CD4-positive, alpha-beta memory T cell (primary cell): ENCODE data around the gene GMCL2. TPM values are rescaled to one million over a fixed set of nuclear protein-coding genes. Genes with fewer than 3 reads are reported as not detected.
A peak's percentile ranks its signal among the peaks of the same experiment; 100 is the strongest.
"Not testable (repeated sequence)": the region's sequence is repeated elsewhere in the genome, so short reads cannot be mapped to it uniquely, and the experiment has no call there.

Source experiments
- CTCF ChIA-PET: fragments of 350-600 bp; sonication (Branson Sonifier 250); formaldehyde crosslinking; loops from one replicate; lab custom pipeline; 2021; ENCODE audit warnings: inconsistent platforms; ENCODE audit not compliant: partially characterized antibody; lab: Charles Lee
- POLR2A ChIA-PET: fragments of 350-600 bp; sonication (Branson Sonifier 250); formaldehyde crosslinking; loops from one replicate; lab custom pipeline; 2021; ENCODE audit not compliant: partially characterized antibody; lab: Charles Lee
- DNase-seq, 5 donors: peaks; one replicate each; pipeline versions ENCODE4 v3.0.0 to v3.0.0-alpha.2; 2020 to 2022; ENCODE audit warnings: mixed read lengths in 1 of 5
- H3K27ac ChIP-seq: one replicate; pipeline ENCODE4 v1.7.0; 2013; ENCODE audit warnings: low read depth, low read length
- H3K27me3 ChIP-seq: 2 replicates; pipeline ENCODE4 v1.7.0; 2013; ENCODE audit warnings: mild to moderate bottlenecking, low read length, moderate library complexity; ENCODE audit not compliant: insufficient read depth
- H3K36me3 ChIP-seq: 2 replicates; pipeline ENCODE4 v1.7.0; 2013; ENCODE audit warnings: mild to moderate bottlenecking, low read length, moderate library complexity; ENCODE audit not compliant: insufficient read depth
- H3K4me1 ChIP-seq: 2 replicates; pipeline ENCODE4 v1.7.0; 2013; ENCODE audit warnings: mild to moderate bottlenecking, low read length, moderate library complexity; ENCODE audit not compliant: insufficient read depth
- H3K4me3 ChIP-seq, 2 donors: one replicate each; pipeline ENCODE4 v1.7.0; 2013; ENCODE audit warnings: low read length in 2 of 2, mild to moderate bottlenecking in 1 of 2
- H3K9me3 ChIP-seq, 2 donors: one replicate each; pipeline ENCODE4 v1.7.0; 2013; ENCODE audit warnings: low read length in 2 of 2, control low read depth in 1 of 2; ENCODE audit not compliant: control insufficient read depth in 1 of 2
- H3K27ac Mint-ChIP-seq, 7 donors: one replicate each; pipeline ENCODE4 v1.8.0; 2020 to 2021; ENCODE audit warnings: mixed read lengths in 7 of 7, mild to moderate bottlenecking in 6 of 7, inconsistent platforms in 3 of 7, moderate library complexity in 3 of 7
- H3K27me3 Mint-ChIP-seq, 2 donors: one replicate each; pipeline ENCODE4 v1.8.0; 2020 to 2021; ENCODE audit warnings: mixed read lengths in 2 of 2
- H3K36me3 Mint-ChIP-seq, 2 donors: one replicate each; pipeline ENCODE4 v1.8.0; 2020 to 2021; ENCODE audit warnings: mixed read lengths in 2 of 2, inconsistent platforms in 1 of 2, mild to moderate bottlenecking in 1 of 2
- H3K4me1 Mint-ChIP-seq, 4 donors: one replicate each; pipeline ENCODE4 v1.8.0; 2020 to 2021; ENCODE audit warnings: mixed read lengths in 4 of 4, mild to moderate bottlenecking in 1 of 4
- H3K4me3 Mint-ChIP-seq, 8 donors: one replicate each; pipeline ENCODE4 v1.8.0; 2020 to 2021; ENCODE audit warnings: mixed read lengths in 8 of 8, mild to moderate bottlenecking in 7 of 8, moderate library complexity in 6 of 8, inconsistent platforms in 3 of 8
- H3K9me3 Mint-ChIP-seq, 8 donors: one replicate each; pipeline ENCODE4 v1.8.0; 2020 to 2021; ENCODE audit warnings: mixed read lengths in 8 of 8, mild to moderate bottlenecking in 5 of 8, inconsistent platforms in 3 of 8, moderate library complexity in 1 of 8
- intact Hi-C: fragments of 100-400 bp; cut with micrococcal nuclease; formaldehyde crosslinking; loops from one replicate; pipeline ENCODE4 v1.15.1; 2023
- polyA plus RNA-seq, 2 donors: library from polyadenylated mRNA; unstranded; fragments of 300-500 nt; fragmentation: Illumina TruSeq; gene quantifications; one replicate each; pipeline ENCODE4 v1.2.3, GENCODE V29; 2021
- total RNA-seq, 2 experiments: library from RNA; stranded (reverse); gene quantifications; one replicate each; pipeline ENCODE4 v1.2.3, GENCODE V29; 2021

GMCL2 gene
- total and polyA plus RNA-seq, 4 experiments from 2014 or later = not detected

DNA sequence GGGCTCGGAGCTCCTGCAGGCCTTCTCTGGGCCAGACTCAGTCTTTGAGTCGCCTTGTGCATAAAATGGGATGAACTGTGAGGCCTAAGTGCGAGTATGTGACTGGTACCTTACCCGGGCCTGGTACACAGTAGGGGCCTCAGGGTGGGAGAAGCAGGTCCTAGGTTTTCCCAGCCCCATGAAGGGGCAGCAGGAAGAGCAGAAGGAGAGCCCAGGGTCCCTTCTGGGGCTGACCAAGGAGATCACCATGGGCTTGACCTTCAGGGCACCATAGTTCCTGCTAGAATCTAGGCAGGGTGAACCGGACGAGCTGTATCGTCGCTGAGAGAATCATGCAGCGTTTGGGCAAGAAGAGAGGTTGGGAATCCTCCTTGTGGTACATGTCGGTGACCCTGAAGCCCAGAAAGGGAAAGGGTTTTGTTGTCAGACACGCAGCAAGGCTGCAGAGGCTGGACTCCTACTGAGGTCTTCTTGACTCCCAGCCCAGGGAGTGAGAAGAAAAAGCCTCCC lies 45.8 kb upstream of the GMCL2 start:
- peak overlapping the region; percentile 82 for H3K27ac ChIP-seq
- peaks cover 18 to 69% (median 56%) of the 10 kb centered on the region in 4 donors for H3K4me1 Mint-ChIP-seq
- H3K27me3 Mint-ChIP-seq = no peaks in the 10 kb centered on the region
- H3K36me3 ChIP-seq = peaks cover 23% of the 10 kb centered on the region
- intact Hi-C loops = loop anchor here (1.0 to 10.0 kb wide), 2 partner anchors 29 to 392 kb away; partner anchors contain the start of genes CLK4 and HNRNPAB
- H3K9me3 Mint-ChIP-seq = no peaks in the 10 kb centered on the region
- POLR2A ChIA-PET = interaction anchor here (1.0 to 7.7 kb wide), 3 partner anchors 16 to 1099 kb away, joined by 3 to 72 read pairs (median 9); partner anchors contain the start of gene HNRNPAB
- peaks cover 56% of the 10 kb centered on the region for H3K4me1 ChIP-seq
- no peaks in the 10 kb centered on the region for H3K27me3 ChIP-seq
- H3K27ac Mint-ChIP-seq = peak overlapping the region; percentile 68 to 94 (median 87)
- peak overlapping the region; percentile 58 to 81 (median 72) for H3K4me3 Mint-ChIP-seq
- no peak for DNase-seq
- no peaks in the 10 kb centered on the region for H3K9me3 ChIP-seq
- peak overlapping the region in 1 of 2 donors; percentile 62 for H3K4me3 ChIP-seq
- peaks cover 22 to 35% of the 10 kb centered on the region in 2 donors for H3K36me3 Mint-ChIP-seq
- CTCF ChIA-PET = interaction anchor here (1.3 kb wide), 1 partner anchor 19 kb away, joined by 3 read pairs; no protein-coding TSS in a partner anchor

DNA sequence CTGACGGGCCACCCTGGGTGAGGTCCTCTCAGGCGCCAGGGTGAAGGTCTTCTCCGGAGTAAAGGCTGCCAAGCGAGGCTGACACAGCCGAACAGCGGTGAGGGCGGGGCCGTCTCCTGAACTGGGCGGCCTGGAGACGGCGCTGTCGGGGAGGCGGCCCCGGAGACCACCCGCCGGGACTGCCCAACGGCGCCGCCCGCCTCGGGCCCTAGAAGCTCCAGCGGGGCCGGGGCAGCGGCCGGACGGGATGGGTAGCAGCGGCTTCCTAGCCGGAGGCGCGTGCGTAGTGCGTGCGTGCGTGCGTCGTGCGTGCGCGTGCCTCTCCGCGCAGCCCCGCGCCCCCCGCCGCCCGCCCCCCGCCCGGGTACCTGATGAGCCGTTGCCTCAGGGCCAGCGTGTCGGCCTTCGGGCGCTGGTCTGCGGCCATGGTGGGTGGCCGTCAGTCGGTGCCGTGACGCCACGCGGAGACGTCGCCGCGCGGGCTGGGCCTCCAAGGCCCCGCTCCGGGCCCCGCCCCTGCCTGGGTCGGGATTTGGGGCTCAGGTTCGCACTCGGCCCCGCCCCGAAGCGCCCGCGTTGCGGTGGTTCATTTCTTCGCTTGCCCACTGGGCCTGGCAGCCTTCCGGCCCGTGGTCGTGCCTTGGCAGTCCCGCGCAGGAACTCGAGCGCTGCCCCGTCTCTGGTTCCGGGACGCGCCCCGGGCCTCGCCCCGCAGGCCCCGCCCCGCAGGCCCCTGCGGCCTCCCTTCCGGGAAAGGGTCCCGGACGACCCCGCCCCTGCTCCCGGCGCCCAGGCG lies 45.2 kb upstream of the GMCL2 start, which contains the start of gene PHYKPL:
Gene PHYKPL, minus strand, starts transcription at position 679 of the 796 bp plus-strand sequence. Its CDS starts 252 bp downstream, at position 427.
- H3K4me3 ChIP-seq = peak within 1 kb of the TSS; percentile 62 to 74
- ChIA-PET POLR2A (interaction anchor here (0.5 to 7.7 kb wide), 5 partner anchors 10 to 1230 kb away, joined by 3 to 72 read pairs (median 3); partner anchors contain the start of gene HNRNPAB), CTCF (interaction anchor here (1.3 kb wide), 1 partner anchor 19 kb away, joined by 3 read pairs; no protein-coding TSS in a partner anchor)
- Mint-ChIP-seq H3K36me3 (peaks cover 29 to 42% of the 10 kb centered on the region in 2 donors), H3K27me3 (no peaks in the 10 kb centered on the region), H3K27ac (peak within 1 kb of the TSS; percentile 87 to 95 (median 91)), H3K9me3 (no peaks in the 10 kb centered on the region), H3K4me1 (peaks cover 25 to 74% (median 56%) of the 10 kb centered on the region in 4 donors), H3K4me3 (peak within 1 kb of the TSS; percentile 82 to 90 (median 86))
- peaks cover 29% of the 10 kb centered on the region for H3K36me3 ChIP-seq
- DNase-seq = peak; percentile 61 to 71 (median 65)
- no peaks in the 10 kb centered on the region for H3K9me3 ChIP-seq
- H3K4me1 ChIP-seq = peaks cover 49% of the 10 kb centered on the region
- no peaks in the 10 kb centered on the region for H3K27me3 ChIP-seq
- H3K27ac ChIP-seq = peak within 1 kb of the TSS; percentile 82
- intact Hi-C loops = loop anchor here (1.0 to 10.0 kb wide), 2 partner anchors 28 to 392 kb away; partner anchors contain the start of genes CLK4 and HNRNPAB

DNA sequence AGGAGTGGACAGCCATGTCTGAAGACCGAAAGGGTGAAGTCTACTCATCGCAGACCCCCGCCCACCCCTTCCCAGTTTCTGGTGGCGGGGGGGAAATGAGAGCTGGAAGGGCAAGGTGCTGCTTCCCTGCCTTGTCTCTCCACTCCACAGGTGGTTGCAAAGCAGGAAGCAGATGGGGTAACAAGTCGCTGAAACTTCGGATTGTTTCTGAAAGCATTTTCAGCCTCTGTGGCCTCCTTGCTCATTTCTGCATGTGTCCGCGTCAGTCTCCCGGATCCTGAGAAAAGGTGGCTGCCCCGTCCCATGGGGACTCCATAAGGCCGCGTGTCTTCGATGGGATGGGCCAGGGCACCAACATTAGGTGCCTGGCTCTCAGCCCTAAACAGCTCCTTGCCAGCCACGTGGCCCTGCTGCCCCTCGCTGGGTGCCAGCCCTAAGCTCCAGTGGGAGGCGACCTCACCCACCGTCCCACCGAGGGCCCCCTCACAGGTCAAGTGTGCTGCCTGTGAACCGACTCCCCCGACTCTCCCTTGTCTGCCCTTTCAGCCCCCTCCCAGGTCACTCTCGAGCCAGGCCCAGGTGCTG lies 44.5 kb upstream of the GMCL2 start:
- H3K9me3 ChIP-seq = no peaks in the 10 kb centered on the region
- Mint-ChIP-seq H3K9me3 (no peaks in the 10 kb centered on the region), H3K4me3 (peak overlapping the region; percentile 82 to 90 (median 86)), H3K27ac (peak overlapping the region; percentile 65 to 91 (median 78)), H3K4me1 (peaks cover 31 to 79% (median 57%) of the 10 kb centered on the region in 4 donors), H3K27me3 (no peaks in the 10 kb centered on the region), H3K36me3 (peaks cover 35 to 49% of the 10 kb centered on the region in 2 donors)
- H3K27me3 ChIP-seq = no peaks in the 10 kb centered on the region
- no peak for DNase-seq
- ChIA-PET POLR2A (interaction anchor here (1.2 to 7.7 kb wide), 4 partner anchors 10 to 26 kb away, joined by 3 to 72 read pairs (median 8); partner anchors contain the start of gene HNRNPAB), CTCF (no interaction called here)
- H3K36me3 ChIP-seq = peaks cover 34% of the 10 kb centered on the region
- intact Hi-C loops = loop anchor here (1.0 to 10.0 kb wide), 2 partner anchors 27 to 393 kb away; partner anchors contain the start of genes CLK4 and HNRNPAB
- H3K27ac ChIP-seq = peak overlapping the region; percentile 82
- peak overlapping the region; percentile 62 to 74 for H3K4me3 ChIP-seq
- H3K4me1 ChIP-seq = peaks cover 44% of the 10 kb centered on the region

DNA sequence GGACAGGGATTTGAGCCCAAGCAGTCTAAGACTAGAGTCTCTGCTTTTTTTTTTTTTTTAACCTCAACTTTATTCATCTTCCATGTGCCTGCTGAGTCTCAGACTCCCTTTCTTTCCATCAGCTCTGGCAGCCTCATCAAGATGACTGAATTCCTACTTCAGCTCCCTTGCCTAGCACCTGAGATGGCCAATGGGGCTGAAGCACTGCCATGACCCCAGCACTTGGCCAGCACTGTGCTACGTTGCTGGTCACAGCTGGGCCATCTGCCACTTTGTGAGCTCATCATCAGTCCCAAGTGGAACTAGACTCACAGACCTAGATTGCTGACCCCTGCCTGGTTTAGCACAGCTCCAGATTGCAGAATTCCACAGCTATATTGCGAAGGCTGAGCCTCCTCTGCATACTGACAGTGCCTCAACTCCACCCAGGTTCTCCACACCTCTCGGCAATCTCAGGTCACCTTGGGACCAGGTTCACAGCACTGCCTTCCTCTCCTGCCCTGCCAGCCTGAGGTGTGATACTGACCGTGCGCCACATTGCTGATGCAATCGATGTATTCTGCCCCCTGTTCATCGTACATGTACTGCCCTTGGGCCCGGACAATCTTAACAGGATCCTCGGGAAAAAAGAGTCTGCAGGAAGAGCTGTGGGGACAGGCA lies 43.8 kb upstream of the GMCL2 start:
- Mint-ChIP-seq H3K27me3 (no peaks in the 10 kb centered on the region), H3K4me1 (peaks cover 33 to 78% (median 57%) of the 10 kb centered on the region in 4 donors), H3K9me3 (no peaks in the 10 kb centered on the region), H3K27ac (peak overlapping the region; percentile 65 to 91 (median 77)), H3K4me3 (peak overlapping the region; percentile 82 to 90 (median 86)), H3K36me3 (peaks cover 39 to 54% of the 10 kb centered on the region in 2 donors)
- no peaks in the 10 kb centered on the region for H3K9me3 ChIP-seq
- peak overlapping the region; percentile 82 for H3K27ac ChIP-seq
- no peaks in the 10 kb centered on the region for H3K27me3 ChIP-seq
- ChIA-PET POLR2A (interaction anchor here (1.2 to 7.7 kb wide), 3 partner anchors 9 to 25 kb away, joined by 3 to 72 read pairs (median 6); partner anchors contain the start of gene HNRNPAB), CTCF (no interaction called here)
- peak overlapping the region; percentile 62 to 74 for H3K4me3 ChIP-seq
- peaks cover 38% of the 10 kb centered on the region for H3K36me3 ChIP-seq
- peaks cover 40% of the 10 kb centered on the region for H3K4me1 ChIP-seq
- no peak for DNase-seq
- intact Hi-C loops = loop anchor here (10.0 kb wide), 1 partner anchor 394 kb away; the partner anchor contains the start of gene CLK4

DNA sequence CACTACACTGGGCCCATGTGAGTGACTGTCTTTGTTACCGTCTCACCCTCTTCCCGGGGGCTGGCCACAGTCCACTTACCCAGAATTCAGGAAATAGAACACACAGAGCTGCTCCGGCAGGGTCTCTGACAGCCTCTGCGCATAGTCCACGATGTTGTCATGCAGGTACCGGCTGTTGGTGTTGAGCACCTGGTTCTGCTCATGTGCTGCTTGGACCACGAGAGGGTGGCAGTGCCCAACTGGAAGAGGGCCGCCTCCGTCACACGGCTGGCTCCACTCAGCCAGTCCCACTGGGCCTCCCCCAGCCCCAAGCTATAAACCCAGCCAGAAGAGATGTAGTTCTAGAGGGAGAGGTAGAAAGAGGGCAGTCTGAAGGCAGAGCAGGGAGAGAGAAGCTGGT lies 42.7 kb upstream of the GMCL2 start:
- Mint-ChIP-seq H3K27ac (peak overlapping the region in 4 of 7 donors; percentile 55 to 83 (median 82)), H3K4me1 (peaks cover 37 to 81% (median 51%) of the 10 kb centered on the region in 4 donors), H3K9me3 (no peaks in the 10 kb centered on the region), H3K4me3 (peak overlapping the region; percentile 46 to 90 (median 74)), H3K36me3 (peaks cover 47 to 63% of the 10 kb centered on the region in 2 donors), H3K27me3 (no peaks in the 10 kb centered on the region)
- no peaks in the 10 kb centered on the region for H3K9me3 ChIP-seq
- intact Hi-C loops = loop anchor here (10.0 kb wide), 1 partner anchor 395 kb away; the partner anchor contains the start of gene CLK4
- H3K27me3 ChIP-seq = no peaks in the 10 kb centered on the region
- H3K27ac ChIP-seq = no peak overlapping the region
- DNase-seq = no peak
- peaks cover 47% of the 10 kb centered on the region for H3K36me3 ChIP-seq
- CTCF ChIA-PET = interaction anchor here (0.6 to 1.2 kb wide), 2 partner anchors 10 to 1596 kb away, joined by 3 read pairs; no protein-coding TSS in a partner anchor
- peaks cover 38% of the 10 kb centered on the region for H3K4me1 ChIP-seq
- no peak overlapping the region for H3K4me3 ChIP-seq
- POLR2A ChIA-PET = interaction anchor here (7.7 kb wide), 1 partner anchor 24 kb away, joined by 72 read pairs; the partner anchor contains the start of gene HNRNPAB

DNA sequence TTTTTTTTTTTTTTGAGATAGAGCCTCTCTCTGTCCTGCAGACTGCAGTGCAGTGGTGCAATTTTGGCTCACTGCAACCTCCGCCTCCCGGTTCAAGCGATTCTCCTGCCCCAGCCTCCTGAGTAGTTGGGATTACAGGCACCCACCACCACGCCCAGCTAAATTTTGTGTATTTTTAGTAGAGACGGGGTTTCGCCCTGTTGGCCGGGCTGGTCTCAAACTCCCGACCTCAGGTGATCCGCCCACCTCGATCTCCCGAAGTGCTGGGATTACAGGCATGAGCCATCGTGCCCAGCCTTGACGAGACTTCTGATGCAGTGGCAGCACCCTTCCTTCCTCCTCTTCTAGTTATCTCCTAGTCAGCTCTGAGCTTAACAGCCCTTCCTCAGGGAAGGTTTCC lies 41.9 kb upstream of the GMCL2 start:
- intact Hi-C loops, H3K9me3 ChIP-seq, H3K4me3 ChIP-seq, H3K27me3 ChIP-seq, H3K9me3 Mint-ChIP-seq, H3K27ac ChIP-seq, H3K27me3 Mint-ChIP-seq, DNase-seq: not testable (repeated sequence)
- H3K36me3 ChIP-seq = peaks cover 48% of the 10 kb centered on the region
- Mint-ChIP-seq H3K27ac (peak overlapping the region in 6 of 7 donors; percentile 29 to 87 (median 70)), H3K36me3 (peaks cover 49 to 64% of the 10 kb centered on the region in 2 donors), H3K4me1 (peaks cover 39 to 79% (median 48%) of the 10 kb centered on the region in 4 donors), H3K4me3 (peak overlapping the region in 2 of 8 donors; percentile 11 to 57)
- ChIA-PET POLR2A (interaction anchor here (7.7 kb wide), 1 partner anchor 23 kb away, joined by 72 read pairs; the partner anchor contains the start of gene HNRNPAB), CTCF (interaction anchor here (1.2 kb wide), 1 partner anchor 9 kb away, joined by 3 read pairs; no protein-coding TSS in a partner anchor)
- peaks cover 35% of the 10 kb centered on the region for H3K4me1 ChIP-seq
